Esophagus squamous epithelium (tissue), 5 donors: ENCODE data around the gene DUSP22. TPM values are rescaled to one million over a fixed set of nuclear protein-coding genes. Genes with fewer than 3 reads are reported as not detected.

ENCODE experiments used
- DNase-seq: peaks from one replicate; lab custom pipeline; 2025; lab: John Stamatoyannopoulos, UW
- H3K27ac ChIP-seq, 4 donors: fragments of 200-600 bp; sonication (generic); one replicate each; pipeline ENCODE4 v1.5.1; 2016 to 2019; ENCODE audit warnings: mild to moderate bottlenecking in 1 of 4
- H3K27me3 ChIP-seq, 4 donors: fragments of 200-600 bp; sonication (generic); 1 replicate in 3 of 4; 2 replicates in 1 of 4; pipeline versions ENCODE4 v1.5.1 to v1.6.0; 2017 to 2021; ENCODE audit warnings: antibody characterized with exemption in 1 of 4
- H3K36me3 ChIP-seq, 3 donors: fragments of 200-600 bp; sonication (generic); one replicate each; pipeline ENCODE4 v1.5.1; 2016 to 2019
- H3K4me1 ChIP-seq, 3 donors: fragments of 200-600 bp; sonication (generic); one replicate each; pipeline ENCODE4 v1.5.1; 2017 to 2019
- H3K4me3 ChIP-seq, 4 donors: fragments of 200-600 bp; sonication (generic); 1 replicate in 3 of 4; 2 replicates in 1 of 4; pipeline ENCODE4 v1.5.1; 2016 to 2019; ENCODE audit warnings: mild to moderate bottlenecking in 2 of 4, moderate library complexity in 1 of 4
- H3K9me3 ChIP-seq, 3 donors: fragments of 200-600 bp; sonication (generic); one replicate each; pipeline ENCODE4 v1.5.1; 2016 to 2019
- POLR2A ChIP-seq, 4 donors: fragments of 450-650 bp; IDR thresholded peaks; one replicate each; pipeline ENCODE4 v1.6.1; 2017; ENCODE audit warnings: antibody characterized with exemption in 4 of 4, mild to moderate bottlenecking in 4 of 4, moderate library complexity in 3 of 4
- WGBS, 2 donors: methylation state at CpG; one replicate each; pipeline ENCODE4 v1.1.5; 2018; 5-methylcytosine and 5-hydroxymethylcytosine counted together
- intact Hi-C: fragments of 100-400 bp; cut with DNase I; formaldehyde crosslinking; loops from one replicate; pipeline ENCODE4 v1.15.0; 2022
- total RNA-seq, 4 donors: library from RNA; depleted of rRNA; stranded (reverse); fragments of >200 nt; gene quantifications; one replicate each; pipeline ENCODE4 v1.1.0, GENCODE V29; 2016
- TF ChIP-seq, protein P1 (sequence below), 6 experiments: fragments of 450-650 bp in 4 of 6; fragments of 200-600 bp in 2 of 6; sonication (generic) in 2 of 6; IDR thresholded peaks; one replicate each; pipeline ENCODE4 v1.5.1; 2016 to 2019; ENCODE audit warnings: antibody characterized with exemption in 6 of 6, mild to moderate bottlenecking in 4 of 6, moderate library complexity in 4 of 6
- donor health status: DM: yes; HTN: yes; CAD: no.

Gene DUSP22
- total RNA-seq, 4 donors from 2014 or later, result 34.2 to 54.6 (median 45.2) TPM

DNA sequence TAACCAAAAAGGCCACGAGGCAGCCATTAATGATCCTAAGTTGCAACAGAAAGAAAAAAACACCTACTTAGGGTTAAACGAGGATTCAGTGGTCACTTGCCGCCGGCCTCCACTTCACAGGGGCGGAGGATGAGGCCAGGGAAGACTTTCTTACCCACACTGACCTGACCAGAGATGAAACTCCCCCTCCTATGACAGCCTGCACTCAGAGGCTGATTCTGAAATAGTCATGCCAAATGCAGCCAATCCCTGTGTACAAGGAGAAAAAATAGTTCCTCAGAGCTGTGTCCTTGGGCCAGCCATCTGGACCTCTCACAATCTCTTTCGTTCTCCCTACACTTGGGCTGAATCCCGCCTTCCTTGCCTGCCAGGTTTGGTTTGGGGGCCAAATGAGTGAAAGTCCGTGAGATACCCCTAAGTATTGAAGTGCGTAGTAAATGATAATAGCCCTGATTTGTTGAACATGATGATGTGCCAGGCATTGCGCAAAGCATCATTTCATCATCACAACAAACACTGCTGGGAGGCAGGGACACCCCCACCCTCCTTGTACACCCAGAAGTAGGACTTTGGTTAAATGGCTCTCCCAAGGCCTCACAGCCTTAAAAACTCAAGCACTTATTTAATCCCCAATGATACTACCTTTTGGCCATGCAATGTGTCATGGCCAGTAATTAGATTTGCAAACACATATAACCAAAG, 96.1 kb downstream of the DUSP22 start:
- peaks cover 20 to 29% (median 24%) of the 10 kb centered on the region in 3 donors for H3K4me1 ChIP-seq
- no peaks in the 10 kb centered on the region for H3K9me3 ChIP-seq
- H3K4me3 ChIP-seq, result no peak overlapping the region
- no peak overlapping the region for H3K27ac ChIP-seq
- TF ChIP-seq POLR2A (IDR thresholded peaks at IDR 0.05), result no peak
- TF ChIP-seq, protein P1, sequence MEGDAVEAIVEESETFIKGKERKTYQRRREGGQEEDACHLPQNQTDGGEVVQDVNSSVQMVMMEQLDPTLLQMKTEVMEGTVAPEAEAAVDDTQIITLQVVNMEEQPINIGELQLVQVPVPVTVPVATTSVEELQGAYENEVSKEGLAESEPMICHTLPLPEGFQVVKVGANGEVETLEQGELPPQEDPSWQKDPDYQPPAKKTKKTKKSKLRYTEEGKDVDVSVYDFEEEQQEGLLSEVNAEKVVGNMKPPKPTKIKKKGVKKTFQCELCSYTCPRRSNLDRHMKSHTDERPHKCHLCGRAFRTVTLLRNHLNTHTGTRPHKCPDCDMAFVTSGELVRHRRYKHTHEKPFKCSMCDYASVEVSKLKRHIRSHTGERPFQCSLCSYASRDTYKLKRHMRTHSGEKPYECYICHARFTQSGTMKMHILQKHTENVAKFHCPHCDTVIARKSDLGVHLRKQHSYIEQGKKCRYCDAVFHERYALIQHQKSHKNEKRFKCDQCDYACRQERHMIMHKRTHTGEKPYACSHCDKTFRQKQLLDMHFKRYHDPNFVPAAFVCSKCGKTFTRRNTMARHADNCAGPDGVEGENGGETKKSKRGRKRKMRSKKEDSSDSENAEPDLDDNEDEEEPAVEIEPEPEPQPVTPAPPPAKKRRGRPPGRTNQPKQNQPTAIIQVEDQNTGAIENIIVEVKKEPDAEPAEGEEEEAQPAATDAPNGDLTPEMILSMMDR (IDR thresholded peaks at IDR 0.05), result no peak
- 74 to 79% methylated on average over 10 of the region's 10 CpGs for whole genome bisulfite sequencing, 2 donors
- intact Hi-C loops, result no loop called here
- no peak for DNase-seq
- peaks cover 9 to 99% (median 22%) of the 10 kb centered on the region in 4 donors for H3K27me3 ChIP-seq
- H3K36me3 ChIP-seq, result no peaks in the 10 kb centered on the region

DNA sequence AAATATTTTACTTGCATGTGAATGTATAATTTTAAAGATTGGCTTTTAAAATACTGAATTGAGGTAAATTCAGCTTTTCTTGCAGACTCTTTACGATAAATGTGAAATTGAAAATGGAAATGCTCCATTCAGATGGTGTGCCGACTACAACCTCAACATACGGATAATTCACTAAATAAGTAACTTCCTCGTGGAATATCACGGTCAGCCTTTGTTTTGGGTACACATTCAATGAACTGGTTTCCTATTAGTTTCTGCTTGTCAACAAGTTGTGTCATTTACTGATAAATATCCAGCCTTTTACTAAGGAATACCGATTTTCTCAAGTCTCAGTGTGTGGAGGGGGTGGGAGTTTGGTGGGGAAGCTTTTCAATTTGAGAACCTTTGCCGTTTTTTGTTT, 96.9 kb downstream of the DUSP22 start:
- Histone ChIP-seq H3K9me3 (no peaks in the 10 kb centered on the region), H3K36me3 (no peaks in the 10 kb centered on the region), H3K4me1 (peaks cover 27 to 37% (median 28%) of the 10 kb centered on the region in 3 donors), H3K27me3 (peaks cover 9 to 99% (median 24%) of the 10 kb centered on the region in 4 donors), H3K27ac (no peak overlapping the region), H3K4me3 (no peak overlapping the region)
- 76 to 82% methylated on average over 7 of the region's 7 CpGs for WGBS, 2 donors
- intact Hi-C loops, result no loop called here
- TF ChIP-seq, protein P1 (IDR thresholded peaks at IDR 0.05), result no peak
- TF ChIP-seq POLR2A (IDR thresholded peaks at IDR 0.05), result no peak
- DNase-seq, result no peak

DNA sequence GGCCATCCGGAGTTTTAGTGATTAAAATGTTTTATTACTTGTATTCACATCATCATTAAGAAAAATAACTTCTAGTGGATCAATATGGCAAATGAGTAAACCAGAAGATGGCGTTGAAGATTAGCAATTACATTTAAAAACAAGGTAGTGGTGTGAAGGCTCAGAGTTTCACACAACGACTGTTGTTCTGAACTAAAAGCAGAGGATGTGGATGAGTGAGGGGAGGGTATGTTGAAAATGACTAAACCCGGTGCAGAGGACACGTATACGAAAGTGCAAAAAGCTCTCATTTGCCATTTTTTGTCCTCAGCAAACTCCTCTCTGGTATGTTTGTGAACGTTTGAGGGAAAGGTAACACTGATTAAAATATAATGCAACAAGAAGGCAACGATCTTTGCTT, 97.3 kb downstream of the DUSP22 start:
- intact Hi-C loops, result no loop called here
- peaks cover 27 to 39% (median 28%) of the 10 kb centered on the region in 3 donors for H3K4me1 ChIP-seq
- 37 to 43% methylated on average over 8 of the region's 8 CpGs for WGBS, 2 donors
- no peak for DNase-seq
- TF ChIP-seq, protein P1 (IDR thresholded peaks at IDR 0.05), result no peak
- no peak for TF ChIP-seq POLR2A (IDR thresholded peaks at IDR 0.05)
- H3K9me3 ChIP-seq, result no peaks in the 10 kb centered on the region
- H3K27me3 ChIP-seq, result peaks cover 9 to 99% (median 24%) of the 10 kb centered on the region in 4 donors
- no peak overlapping the region for H3K4me3 ChIP-seq
- no peak overlapping the region for H3K27ac ChIP-seq
- H3K36me3 ChIP-seq, result no peaks in the 10 kb centered on the region

DNA sequence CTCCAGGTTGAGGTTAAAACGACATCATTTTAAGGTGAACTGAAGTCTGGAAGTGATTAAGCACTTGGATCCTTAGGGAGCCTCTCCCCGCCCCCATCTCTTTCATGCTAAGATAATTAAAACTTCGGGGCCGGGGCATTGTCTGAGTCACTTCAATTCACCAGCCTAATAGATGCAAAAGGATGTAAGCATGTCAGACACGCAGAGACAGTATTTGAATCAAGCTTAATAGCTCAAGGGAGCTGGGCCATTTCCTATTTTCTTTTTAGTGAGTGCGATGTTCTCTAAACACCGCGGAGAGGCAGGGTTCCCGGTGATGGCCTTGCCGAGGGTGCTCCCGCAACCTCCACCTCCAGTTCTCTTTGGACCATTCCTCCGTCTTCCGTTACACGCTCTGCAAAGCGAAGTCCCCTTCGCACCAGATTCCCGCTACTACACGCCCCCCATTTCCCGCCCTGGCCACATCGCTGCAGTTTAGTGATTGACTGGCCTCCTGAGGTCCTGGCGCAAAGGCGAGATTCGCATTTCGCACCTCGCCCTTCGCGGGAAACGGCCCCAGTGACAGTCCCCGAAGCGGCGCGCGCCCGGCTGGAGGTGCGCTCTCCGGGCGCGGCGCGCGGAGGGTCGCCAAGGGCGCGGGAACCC, 98.7 kb downstream of the DUSP22 start:
- intact Hi-C loops, result no loop called here
- DNase-seq, result no peak

More for the DNA sequence above, 98.7 kb downstream of the DUSP22 start:
- Histone ChIP-seq H3K9me3 (no peaks in the 10 kb centered on the region), H3K36me3 (no peaks in the 10 kb centered on the region), H3K4me1 (peaks cover 27 to 39% (median 28%) of the 10 kb centered on the region in 3 donors), H3K27ac (peak overlapping the region in 2 of 4 donors; percentile 13 to 50), H3K4me3 (peak overlapping the region; percentile 31 to 61 (median 48)), H3K27me3 (peaks cover 9 to 99% (median 24%) of the 10 kb centered on the region in 4 donors)
- 2 to 3% methylated on average over 16 to 19 of the region's 44 CpGs for WGBS, 2 donors
- TF ChIP-seq, protein P1 (IDR thresholded peaks at IDR 0.05), result no peak
- TF ChIP-seq POLR2A (IDR thresholded peaks at IDR 0.05), result no peak
